ENCODE results near the gene TM4SF20.

The TM4SF20 gene

DNA sequence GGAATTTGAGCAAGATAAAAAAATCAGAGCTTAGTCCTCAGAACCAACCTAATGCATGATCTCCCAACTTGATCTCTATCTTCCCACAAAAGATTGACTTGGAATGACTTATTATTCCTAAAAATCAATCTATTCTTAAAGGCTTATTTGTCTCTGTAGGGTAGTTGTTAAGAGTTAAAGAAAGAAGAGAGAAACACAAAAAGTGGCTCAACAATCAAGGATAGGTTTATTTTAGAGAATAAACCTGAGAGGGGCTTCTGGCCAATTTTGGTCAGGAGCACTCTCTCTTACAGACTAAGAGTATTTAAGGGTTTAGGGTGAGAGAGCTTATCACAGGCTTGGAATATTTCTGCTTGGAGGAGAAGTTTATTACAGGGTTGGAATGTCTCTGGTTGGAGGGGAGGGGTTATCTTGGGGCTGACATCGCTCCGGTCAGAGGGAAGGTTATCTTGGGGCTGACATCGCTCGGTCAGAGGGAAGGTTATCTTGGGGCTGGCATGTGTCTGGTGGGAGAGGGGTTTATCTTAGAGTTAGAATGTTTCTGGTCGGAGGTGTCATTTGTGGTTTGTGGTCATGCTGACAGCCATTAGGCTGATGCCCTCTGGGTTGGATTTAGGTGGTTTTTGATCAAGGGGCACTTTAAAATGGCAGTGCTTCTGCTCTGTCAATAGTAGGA, 56.4 kb downstream of the TM4SF20 start:
- DNase-seq (ENCODE audit: low spot score) = peak; percentile 29
- no peak for FAIRE-seq

DNA sequence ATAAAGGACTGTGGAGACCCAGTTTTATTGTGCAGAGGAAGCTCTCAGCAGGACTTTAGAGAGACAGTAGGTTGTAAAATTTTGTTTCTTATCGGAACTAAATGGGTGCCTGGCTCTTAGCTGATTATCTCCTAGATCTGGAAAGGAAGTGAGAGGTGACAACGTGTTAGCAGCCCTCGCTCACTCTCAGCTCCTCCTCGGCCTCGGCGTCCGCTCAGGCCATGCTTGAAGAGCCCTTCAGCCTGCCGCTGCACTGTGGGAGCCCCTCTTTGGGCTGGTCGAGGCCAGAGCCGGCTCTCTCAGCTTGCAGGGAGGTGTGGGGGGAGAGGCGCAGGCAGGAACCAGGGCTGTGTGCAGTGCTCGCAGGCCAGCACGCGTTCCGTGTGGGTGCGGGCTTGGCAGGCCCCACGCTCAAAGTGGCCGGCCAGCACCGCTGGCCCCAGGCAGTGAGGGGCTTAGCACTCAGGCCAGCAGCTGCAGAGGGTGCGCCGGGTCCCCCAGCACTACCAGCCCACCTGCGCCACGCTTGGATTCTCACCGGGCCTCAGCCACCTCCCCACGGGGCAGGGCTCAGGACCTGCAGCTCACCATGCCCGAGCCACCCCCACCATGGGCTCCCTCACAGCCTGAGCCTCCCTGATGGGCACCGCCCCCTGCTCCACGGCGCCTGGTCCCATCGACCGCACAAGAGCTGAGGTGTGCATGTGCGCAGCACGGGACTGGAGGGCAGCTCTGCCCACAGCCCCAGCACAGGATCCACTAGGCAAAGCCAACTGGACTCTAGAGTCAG, 58.6 kb downstream of the TM4SF20 start:
- FAIRE-seq (no peak), DNase-seq (ENCODE audit: low spot score) (no peak)

DNA sequence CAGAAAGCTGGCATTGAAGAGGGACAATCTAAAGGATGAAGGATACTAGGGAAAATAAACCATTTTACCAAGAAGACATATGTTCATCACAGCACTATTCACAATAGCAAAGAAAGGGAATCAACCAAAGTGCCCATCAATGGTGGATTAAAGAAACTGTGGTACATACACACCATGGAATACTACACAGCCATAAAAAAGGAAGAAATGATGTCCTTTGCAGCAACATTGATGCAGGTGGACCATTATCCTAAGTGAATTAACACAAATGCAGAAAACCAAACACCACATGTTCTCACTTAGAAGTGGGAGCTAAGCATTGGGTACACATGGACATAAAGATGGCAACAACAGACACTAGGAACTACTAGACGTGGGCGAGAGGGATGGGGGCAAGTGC, 61.3 kb downstream of the TM4SF20 start:
- no peak for FAIRE-seq
- DNase-seq (ENCODE audit: low spot score) = no peak

DNA sequence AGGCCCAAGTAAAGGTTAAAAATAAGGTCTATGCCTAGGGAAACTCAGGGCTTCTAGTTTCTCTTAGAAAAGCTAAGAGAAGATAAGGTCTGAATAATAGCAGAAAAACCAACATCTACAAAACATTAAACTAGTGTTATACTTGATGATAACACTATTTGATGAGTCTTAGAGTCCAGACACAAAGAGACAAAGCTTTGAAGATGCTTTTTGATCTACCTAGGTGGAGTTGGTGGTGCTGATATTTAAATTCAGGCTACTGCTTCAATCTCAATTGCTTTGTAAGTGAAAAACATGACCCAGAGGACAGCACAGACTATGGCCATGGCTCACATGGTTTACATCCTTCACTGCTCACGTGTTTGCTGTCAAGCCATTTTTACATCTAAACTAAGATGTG, 65.8 kb downstream of the TM4SF20 start:
- FAIRE-seq (no peak), DNase-seq (ENCODE audit: low spot score) (no peak)

DNA sequence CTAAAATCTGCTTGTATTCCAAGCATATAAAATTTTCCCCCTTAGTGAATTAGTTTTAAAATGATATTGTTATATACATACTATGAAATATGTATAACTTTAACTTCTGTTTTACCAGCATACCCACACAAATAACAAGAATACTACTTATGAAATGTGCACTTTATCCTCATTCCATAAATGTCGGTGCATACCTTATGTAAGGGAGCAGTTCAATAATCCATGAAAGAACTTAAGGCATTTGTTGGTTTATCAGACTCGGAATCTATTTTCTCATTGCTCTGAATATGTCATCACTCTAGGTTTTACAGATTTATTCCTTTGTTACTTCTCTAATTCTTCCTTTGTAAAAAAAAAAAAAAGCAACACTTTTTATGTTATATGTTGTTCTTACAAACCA, 66.5 kb downstream of the TM4SF20 start:
- no peak for DNase-seq (ENCODE audit: low spot score)
- FAIRE-seq = no peak
